Fibroblast of gingiva (primary cell): Measurements from ENCODE around the gene NDUFC1.
A peak's percentile ranks its signal among the peaks of the same experiment; 100 is the strongest.
"Not testable (repeated sequence)": the region's sequence is repeated elsewhere in the genome, so short reads cannot be mapped to it uniquely, and the experiment has no call there.

Experiments
- DNase-seq: peaks from one replicate; pipeline ENCODE4 v3.0.0-alpha.2; 2011; ENCODE audit warnings: low read depth

NDUFC1 gene

GRCh38 chr4:139297001-139297410, 5.3 kb downstream of the NDUFC1 start:
- peak; percentile 32 for DNase-seq

GRCh38 chr4:139295942-139296299, 6.4 kb downstream of the NDUFC1 start:
- DNase-seq, result no peak

- DNase-seq, result peak; percentile 89
Measured at GRCh38 chr4:139295206-139295941, 6.9 kb downstream of the NDUFC1 start.

GRCh38 chr4:139286186-139286698, 16.0 kb downstream of the NDUFC1 start:
- DNase-seq, result no peak

GRCh38 chr4:139282721-139283075, 19.6 kb downstream of the NDUFC1 start:
- DNase-seq, result no peak

- DNase-seq, result no peak
Measured at GRCh38 chr4:139282065-139282720, 20.1 kb downstream of the NDUFC1 start.

GRCh38 chr4:139279760-139280620, 22.3 kb downstream of the NDUFC1 start, which contains the start of gene MGARP:
Gene MGARP (minus strand): TSS chr4:139280225. CDS start chr4:139280158, 67 bp downstream.
- DNase-seq, result peak; percentile 17

GRCh38 chr4:139278912-139279759, 23.1 kb downstream of the NDUFC1 start:
- DNase-seq, result no peak

GRCh38 chr4:139278485-139278884, 23.8 kb downstream of the NDUFC1 start:
- DNase-seq, result no peak

GRCh38 chr4:139275281-139275735, 27.0 kb downstream of the NDUFC1 start:
- no peak for DNase-seq

GRCh38 chr4:139274790-139275189, 27.5 kb downstream of the NDUFC1 start:
- no peak for DNase-seq

GRCh38 chr4:139273835-139274234, 28.4 kb downstream of the NDUFC1 start:
- DNase-seq, result no peak

- no peak for DNase-seq
Measured at GRCh38 chr4:139267301-139267700, 35.0 kb downstream of the NDUFC1 start.

GRCh38 chr4:139266583-139267257, 35.6 kb downstream of the NDUFC1 start:
- DNase-seq, result peak; percentile 60

GRCh38 chr4:139266208-139266582, 36.1 kb downstream of the NDUFC1 start:
- no peak for DNase-seq

- DNase-seq, result no peak
Measured at GRCh38 chr4:139265654-139266053, 36.6 kb downstream of the NDUFC1 start.

GRCh38 chr4:139256349-139256748, 45.9 kb downstream of the NDUFC1 start:
- DNase-seq, result no peak

GRCh38 chr4:139255581-139255980, 46.7 kb downstream of the NDUFC1 start:
- DNase-seq, result not testable (repeated sequence)

GRCh38 chr4:139253713-139254112, 48.6 kb downstream of the NDUFC1 start:
- DNase-seq, result peak; percentile 43

- DNase-seq, result no peak
Measured at GRCh38 chr4:139253046-139253445, 49.2 kb downstream of the NDUFC1 start.

- DNase-seq, result no peak
Measured at GRCh38 chr4:139247700-139248238, 54.5 kb downstream of the NDUFC1 start.
